BJ (cell line): Measurements from ENCODE around the gene HCFC1. TPM values are rescaled to one million over a fixed set of nuclear protein-coding genes. Genes with fewer than 3 reads are reported as not detected.

Experiments used
- CTCF ChIA-PET: fragments of 350-600 bp; formaldehyde crosslinking; extraction: SDS; loops from one replicate; lab custom pipeline; 2021; ENCODE audit warnings: antibody characterized with exemption, inconsistent platforms; lab: Yijun Ruan, JAX
- POLR2A ChIA-PET: fragments of 300-600 bp; sonication (Branson Sonifier 250); formaldehyde crosslinking; extraction: SDS; loops from one replicate; lab custom pipeline; 2021; ENCODE audit warnings: antibody characterized with exemption; lab: Charles Lee
- DNase-seq: peaks from one replicate; pipeline ENCODE4 v3.0.0-alpha.2; 2011; ENCODE audit warnings: low read depth
- H3K27me3 ChIP-seq: 2 replicates; pipeline ENCODE4 v1.6.0; 2011; ENCODE audit warnings: low read length; ENCODE audit not compliant: control insufficient read depth, insufficient read depth
- H3K36me3 ChIP-seq: 2 replicates; pipeline ENCODE4 v1.5.1; 2011; ENCODE audit warnings: low read length; ENCODE audit not compliant: control insufficient read depth, insufficient read depth
- H3K4me3 ChIP-seq: 2 replicates; pipeline ENCODE4 v1.5.1; 2011; ENCODE audit warnings: low read depth, mild to moderate bottlenecking, control low read depth, low read length
- CTCF ChIP-seq: IDR thresholded peaks from 2 replicates; pipeline ENCODE4 v1.5.1; 2011; ENCODE audit warnings: low read depth, mild to moderate bottlenecking, control low read depth, inconsistent platforms, low read length, moderate library complexity; ENCODE audit not compliant: insufficient read depth
- polyA plus RNA-seq: library from polyadenylated mRNA; depleted of rRNA; stranded (reverse); fragments of >200 nt; gene quantifications from 2 replicates; pipeline ENCODE4 v1.2.3, GENCODE V29; 2011

HCFC1 gene
- polyA plus RNA-seq, 1 experiment = 3.3 TPM

- TF ChIP-seq CTCF = no peak
- ChIA-PET CTCF (interaction anchor here (0.7 kb wide), 1 partner anchor 41 kb away, joined by 3 read pairs; no protein-coding TSS in a partner anchor), POLR2A (no interaction called here)
- peaks cover 11% of the 10 kb centered on the region for H3K36me3 ChIP-seq
- no peak overlapping the region for H3K4me3 ChIP-seq
- H3K27me3 ChIP-seq = no peaks in the 10 kb centered on the region
- DNase-seq = no peak
These were observed 44.1 kb upstream of the HCFC1 start for GRCh38 chrX:154015581-154016264.

GRCh38 chrX:154014429-154015380 is 43.1 kb upstream of the HCFC1 start:
- CTCF ChIA-PET = interaction anchor here (1.0 to 3.1 kb wide), 9 partner anchors 14 to 82 kb away, joined by 3 to 13 read pairs (median 6); no protein-coding TSS in a partner anchor
- H3K4me3 ChIP-seq = no peak overlapping the region
- no peak for DNase-seq
- H3K27me3 ChIP-seq = no peaks in the 10 kb centered on the region
- no peak for TF ChIP-seq CTCF
- POLR2A ChIA-PET = no interaction called here
- peaks cover 11% of the 10 kb centered on the region for H3K36me3 ChIP-seq

GRCh38 chrX:154013614-154014360 is 42.2 kb upstream of the HCFC1 start:
- Histone ChIP-seq H3K4me3 (no peak overlapping the region), H3K36me3 (peaks cover 11% of the 10 kb centered on the region), H3K27me3 (no peaks in the 10 kb centered on the region)
- POLR2A ChIA-PET = no interaction called here
- no peak for DNase-seq
- peak; percentile 81 for TF ChIP-seq CTCF
- CTCF ChIA-PET = interaction anchor here (0.6 to 3.1 kb wide), 24 partner anchors 9 to 293 kb away, joined by 3 to 13 read pairs (median 5); no protein-coding TSS in a partner anchor

- ChIA-PET CTCF (interaction anchor here (0.7 to 3.1 kb wide), 17 partner anchors 8 to 126 kb away, joined by 3 to 13 read pairs (median 5); no protein-coding TSS in a partner anchor), POLR2A (no interaction called here)
- Histone ChIP-seq H3K27me3 (no peaks in the 10 kb centered on the region), H3K36me3 (peaks cover 11% of the 10 kb centered on the region), H3K4me3 (no peak overlapping the region)
- no peak for TF ChIP-seq CTCF
- no peak for DNase-seq
These were observed 41.4 kb upstream of the HCFC1 start for GRCh38 chrX:154013001-154013421.
